ENCODE measurements around the gene CD93.

The CD93 gene

GRCh38 chr20:23072892-23073586 lies 13.1 kb downstream of the CD93 start:
- no peak overlapping the region for H3K4me3 ChIP-seq (ENCODE audit: low read depth, low read length)
- H3K27ac ChIP-seq, result no peak overlapping the region
- no peaks in the 10 kb centered on the region for H3K9me3 ChIP-seq (ENCODE audit: control insufficient read depth, low read length)
- H3K4me1 ChIP-seq, result peaks cover 4% of the 10 kb centered on the region
- H2AFZ ChIP-seq, result no peak overlapping the region
- no peak overlapping the region for H3K9ac ChIP-seq
- no peaks in the 10 kb centered on the region for H3K79me2 ChIP-seq
- no peak for TF ChIP-seq CTCF (IDR thresholded peaks at IDR 0.05)
- H3K36me3 ChIP-seq (ENCODE audit: control insufficient read depth, insufficient read depth, low read length), result no peaks in the 10 kb centered on the region
- no peaks in the 10 kb centered on the region for H3K27me3 ChIP-seq (ENCODE audit: control insufficient read depth, insufficient read depth, low read length)
- H3K4me2 ChIP-seq (ENCODE audit: low read length), result no peak overlapping the region

GRCh38 chr20:23071996-23072395 lies 14.1 kb downstream of the CD93 start:
- no peak overlapping the region for H2AFZ ChIP-seq
- no peak overlapping the region for H3K27ac ChIP-seq
- no peak overlapping the region for H3K4me3 ChIP-seq (ENCODE audit: low read depth, low read length)
- H3K9ac ChIP-seq, result no peak overlapping the region
- no peaks in the 10 kb centered on the region for H3K79me2 ChIP-seq
- no peaks in the 10 kb centered on the region for H3K36me3 ChIP-seq (ENCODE audit: control insufficient read depth, insufficient read depth, low read length)
- H3K4me1 ChIP-seq, result peaks cover 4% of the 10 kb centered on the region
- H3K27me3 ChIP-seq (ENCODE audit: control insufficient read depth, insufficient read depth, low read length), result no peaks in the 10 kb centered on the region
- H3K4me2 ChIP-seq (ENCODE audit: low read length), result no peak overlapping the region
- H3K9me3 ChIP-seq (ENCODE audit: control insufficient read depth, low read length), result no peaks in the 10 kb centered on the region
- TF ChIP-seq CTCF (IDR thresholded peaks at IDR 0.05), result no peak

GRCh38 chr20:23071398-23071797 lies 14.7 kb downstream of the CD93 start:
- H3K36me3 ChIP-seq (ENCODE audit: control insufficient read depth, insufficient read depth, low read length), result no peaks in the 10 kb centered on the region
- H3K27ac ChIP-seq, result no peak overlapping the region
- no peaks in the 10 kb centered on the region for H3K4me1 ChIP-seq
- H2AFZ ChIP-seq, result no peak overlapping the region
- TF ChIP-seq CTCF (IDR thresholded peaks at IDR 0.05), result no peak
- H3K4me3 ChIP-seq (ENCODE audit: low read depth, low read length), result no peak overlapping the region
- no peaks in the 10 kb centered on the region for H3K79me2 ChIP-seq
- no peak overlapping the region for H3K4me2 ChIP-seq (ENCODE audit: low read length)
- H3K9me3 ChIP-seq (ENCODE audit: control insufficient read depth, low read length), result no peaks in the 10 kb centered on the region
- H3K27me3 ChIP-seq (ENCODE audit: control insufficient read depth, insufficient read depth, low read length), result no peaks in the 10 kb centered on the region
- no peak overlapping the region for H3K9ac ChIP-seq

- TF ChIP-seq CTCF (IDR thresholded peaks at IDR 0.05), result no peak
- Histone ChIP-seq H3K9me3 (ENCODE audit: control insufficient read depth, low read length) (no peaks in the 10 kb centered on the region), H3K4me2 (ENCODE audit: low read length) (no peak overlapping the region), H3K4me1 (no peaks in the 10 kb centered on the region), H2AFZ (no peak overlapping the region), H3K36me3 (ENCODE audit: control insufficient read depth, insufficient read depth, low read length) (no peaks in the 10 kb centered on the region), H3K4me3 (ENCODE audit: low read depth, low read length) (no peak overlapping the region), H3K27ac (no peak overlapping the region), H3K79me2 (no peaks in the 10 kb centered on the region), H3K27me3 (ENCODE audit: control insufficient read depth, insufficient read depth, low read length) (no peaks in the 10 kb centered on the region), H3K9ac (no peak overlapping the region)
These were observed 17.0 kb downstream of the CD93 start for GRCh38 chr20:23069108-23069507.

GRCh38 chr20:23068283-23068682 lies 17.8 kb downstream of the CD93 start:
- Histone ChIP-seq H3K9ac (no peak overlapping the region), H3K36me3 (ENCODE audit: control insufficient read depth, insufficient read depth, low read length) (no peaks in the 10 kb centered on the region), H3K9me3 (ENCODE audit: control insufficient read depth, low read length) (no peaks in the 10 kb centered on the region), H3K27ac (no peak overlapping the region), H2AFZ (no peak overlapping the region), H3K4me2 (ENCODE audit: low read length) (no peak overlapping the region), H3K27me3 (ENCODE audit: control insufficient read depth, insufficient read depth, low read length) (no peaks in the 10 kb centered on the region), H3K79me2 (no peaks in the 10 kb centered on the region), H3K4me1 (no peaks in the 10 kb centered on the region), H3K4me3 (ENCODE audit: low read depth, low read length) (no peak overlapping the region)
- no peak for TF ChIP-seq CTCF (IDR thresholded peaks at IDR 0.05)
